HL-60/S4 treated with phorbol 12-myristate 13-acetate at 8.2 ng/mL for 4 days and 3 days (cell line): ENCODE results near the gene UBXN10.

ENCODE experiments used
- in situ Hi-C: fragments of 300-500 bp; cut with MboI; formaldehyde crosslinking; loops from 2 replicates; pipeline ENCODE4 v1.15.0; 2022; ENCODE audit warnings: low sequenced_read_pairs

The UBXN10 gene, protein sequence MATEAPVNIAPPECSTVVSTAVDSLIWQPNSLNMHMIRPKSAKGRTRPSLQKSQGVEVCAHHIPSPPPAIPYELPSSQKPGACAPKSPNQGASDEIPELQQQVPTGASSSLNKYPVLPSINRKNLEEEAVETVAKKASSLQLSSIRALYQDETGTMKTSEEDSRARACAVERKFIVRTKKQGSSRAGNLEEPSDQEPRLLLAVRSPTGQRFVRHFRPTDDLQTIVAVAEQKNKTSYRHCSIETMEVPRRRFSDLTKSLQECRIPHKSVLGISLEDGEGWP

DNA sequence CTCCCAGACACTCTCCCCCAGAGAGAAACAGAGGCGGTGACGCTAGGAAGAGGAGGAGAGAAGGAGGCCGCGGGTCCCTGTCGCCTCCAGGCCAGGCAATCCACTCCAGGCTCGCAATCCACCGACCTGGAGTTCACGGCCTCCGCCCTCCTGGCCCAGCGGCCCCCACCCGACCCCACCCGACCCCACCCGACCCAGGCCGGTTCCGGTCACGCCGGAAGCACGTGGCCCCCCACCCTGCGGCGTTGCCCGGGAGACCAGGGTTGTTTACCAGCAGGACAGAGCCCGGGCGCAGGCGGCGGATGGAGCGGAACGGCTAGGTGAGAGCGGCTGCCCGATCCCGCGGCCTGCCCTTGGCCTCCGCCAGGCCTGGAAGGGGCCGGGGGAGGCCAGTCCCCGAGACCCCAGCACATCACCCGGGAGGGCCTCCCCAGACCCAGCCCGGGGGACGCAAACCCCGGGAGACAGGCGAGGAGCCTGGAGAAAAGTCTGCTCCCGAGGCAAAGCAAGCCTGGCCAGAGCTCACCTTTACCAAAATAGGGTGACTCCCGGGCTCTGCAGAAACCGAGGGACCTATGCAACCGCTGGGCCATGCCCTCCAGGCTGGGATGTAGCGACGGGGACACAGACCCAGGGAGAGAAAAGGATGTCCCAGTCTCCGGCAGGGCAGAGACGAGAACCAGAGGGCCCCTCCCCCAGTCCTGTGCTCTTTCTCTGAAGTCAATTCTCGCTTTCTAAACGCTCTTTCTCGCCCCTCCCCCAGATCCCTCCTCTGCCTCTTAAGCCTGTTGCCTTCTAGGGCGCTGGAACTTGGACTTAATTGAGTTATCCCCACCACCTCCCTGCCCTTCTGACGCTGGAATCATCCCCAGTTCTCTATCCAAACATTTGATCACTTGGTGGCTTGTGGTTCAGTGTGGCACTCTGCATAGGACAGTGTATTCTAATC lies at the start of gene UBXN10, which contains the start of gene PLA2G2C:
TSS of gene UBXN10 (plus strand) at position 263 of the 949 bp plus-strand sequence. CDS start 4,466 bp downstream, outside the sequence.
TSS of gene PLA2G2C (minus strand) at position 685 of the 949 bp plus-strand sequence. CDS start 9,155 bp downstream, outside the sequence.
- in situ Hi-C loops, result no loop called here

DNA sequence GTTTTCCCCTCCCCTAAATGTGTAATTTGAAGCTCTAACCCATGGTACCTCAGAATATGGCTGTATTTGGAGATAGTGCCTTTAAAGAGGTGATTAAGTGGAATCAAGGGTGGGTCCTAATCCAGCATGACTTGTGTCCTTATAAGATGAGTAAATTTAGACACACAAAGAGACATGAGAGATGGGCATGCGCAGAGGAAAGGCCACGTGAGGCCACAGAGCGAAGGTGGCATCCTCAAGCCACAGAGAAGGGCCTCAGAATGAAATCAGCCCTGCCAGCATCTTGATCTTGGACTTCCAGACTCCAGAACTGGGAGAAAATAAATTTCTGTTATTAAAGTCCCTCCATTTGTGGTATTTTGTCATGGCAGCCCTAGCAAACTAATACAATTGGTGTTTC lies 49.6 kb upstream of the UBXN10 start:
- in situ Hi-C loops, result no loop called here

DNA sequence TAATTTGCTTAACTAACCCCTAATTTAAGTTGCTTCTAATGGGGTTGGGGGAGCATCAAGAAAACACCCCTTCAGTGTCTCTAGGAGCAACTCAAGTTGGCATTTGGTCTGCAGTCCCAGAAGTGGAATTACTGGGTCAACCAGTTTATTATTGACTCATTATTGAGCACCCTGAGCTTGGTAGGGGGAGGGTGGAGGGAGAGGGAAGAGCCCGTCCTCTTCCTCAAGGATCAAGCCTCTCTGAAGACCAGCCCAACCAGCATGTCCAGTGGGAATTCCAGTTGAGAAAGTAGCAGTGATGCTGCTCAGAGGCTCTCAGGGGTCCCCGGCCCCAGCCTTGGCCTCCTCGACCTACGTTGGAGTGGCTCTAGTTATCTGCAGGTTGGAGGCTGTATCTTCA lies 48.8 kb upstream of the UBXN10 start:
- in situ Hi-C loops, result no loop called here

DNA sequence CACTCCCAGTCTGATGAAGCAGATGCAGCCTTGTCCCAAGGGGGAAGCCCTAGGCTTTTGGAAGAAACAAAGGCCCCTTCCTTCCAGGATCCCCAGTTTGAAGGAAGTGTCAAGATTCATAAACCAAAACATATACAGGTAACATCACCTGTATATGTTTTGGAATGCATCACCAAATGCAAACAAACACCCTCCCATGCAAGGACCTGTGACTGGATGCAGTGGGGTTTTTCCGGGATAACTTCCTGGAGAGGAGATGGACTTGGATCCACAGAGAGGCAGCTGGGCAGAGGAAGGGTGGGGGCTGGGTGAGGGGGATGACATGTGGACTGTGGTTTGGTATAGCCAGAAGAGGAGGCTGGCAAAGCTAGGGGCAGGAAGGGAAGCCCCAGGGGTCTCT lies 48.3 kb upstream of the UBXN10 start:
- in situ Hi-C loops, result no loop called here

DNA sequence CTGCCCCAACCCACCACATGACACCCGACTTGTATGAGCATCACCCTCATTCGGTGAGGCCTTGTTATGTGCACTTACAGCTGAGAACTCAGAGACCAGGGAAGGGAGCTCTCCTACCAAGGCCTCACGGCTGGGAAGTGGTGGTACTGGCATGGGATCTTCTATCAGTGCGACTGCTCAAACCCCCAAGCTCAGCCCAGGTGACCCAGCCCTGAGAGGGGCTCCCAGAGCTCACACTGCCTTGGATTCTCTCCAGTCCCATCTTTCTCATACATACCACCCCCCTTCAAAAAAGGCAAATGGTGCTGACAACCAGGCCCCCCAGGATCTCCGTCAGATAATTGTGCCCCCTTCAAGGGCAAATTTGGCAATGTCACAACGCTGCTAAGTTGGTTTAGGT lies 47.5 kb upstream of the UBXN10 start:
- in situ Hi-C loops, result no loop called here

DNA sequence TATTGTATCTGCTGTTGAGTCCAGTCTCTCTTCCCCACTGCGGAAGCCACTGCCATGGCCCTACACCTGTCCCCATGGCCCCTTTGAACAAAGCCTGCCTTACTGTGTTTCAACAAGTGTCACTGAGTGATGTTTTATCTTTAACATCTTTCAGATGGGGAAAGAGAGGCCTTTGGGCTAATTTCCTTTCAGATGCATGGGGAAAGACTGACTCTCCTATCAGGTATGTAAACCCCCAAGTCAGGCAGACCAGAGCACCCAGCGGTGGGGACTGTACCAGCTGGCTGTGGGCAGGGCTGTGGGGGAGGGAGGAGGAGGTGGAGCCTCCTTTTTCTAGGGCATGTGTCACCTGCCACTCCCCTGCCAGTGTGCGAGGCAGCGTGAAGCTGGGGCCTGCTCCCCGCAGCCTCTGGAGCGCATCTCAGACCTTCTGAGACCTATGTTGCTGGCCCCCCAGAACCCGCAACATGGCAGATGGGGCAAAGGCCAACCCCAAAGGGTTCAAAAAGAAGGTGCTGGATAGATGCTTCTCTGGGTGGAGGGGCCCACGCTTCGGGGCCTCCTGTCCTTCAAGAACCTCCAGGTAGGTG lies 46.8 kb upstream of the UBXN10 start, which contains the start of gene PLA2G2F:
TSS of gene PLA2G2F (plus strand) at position 363 of the 590 bp plus-strand sequence. CDS start at position 468, 105 bp downstream.
- in situ Hi-C loops, result no loop called here

DNA sequence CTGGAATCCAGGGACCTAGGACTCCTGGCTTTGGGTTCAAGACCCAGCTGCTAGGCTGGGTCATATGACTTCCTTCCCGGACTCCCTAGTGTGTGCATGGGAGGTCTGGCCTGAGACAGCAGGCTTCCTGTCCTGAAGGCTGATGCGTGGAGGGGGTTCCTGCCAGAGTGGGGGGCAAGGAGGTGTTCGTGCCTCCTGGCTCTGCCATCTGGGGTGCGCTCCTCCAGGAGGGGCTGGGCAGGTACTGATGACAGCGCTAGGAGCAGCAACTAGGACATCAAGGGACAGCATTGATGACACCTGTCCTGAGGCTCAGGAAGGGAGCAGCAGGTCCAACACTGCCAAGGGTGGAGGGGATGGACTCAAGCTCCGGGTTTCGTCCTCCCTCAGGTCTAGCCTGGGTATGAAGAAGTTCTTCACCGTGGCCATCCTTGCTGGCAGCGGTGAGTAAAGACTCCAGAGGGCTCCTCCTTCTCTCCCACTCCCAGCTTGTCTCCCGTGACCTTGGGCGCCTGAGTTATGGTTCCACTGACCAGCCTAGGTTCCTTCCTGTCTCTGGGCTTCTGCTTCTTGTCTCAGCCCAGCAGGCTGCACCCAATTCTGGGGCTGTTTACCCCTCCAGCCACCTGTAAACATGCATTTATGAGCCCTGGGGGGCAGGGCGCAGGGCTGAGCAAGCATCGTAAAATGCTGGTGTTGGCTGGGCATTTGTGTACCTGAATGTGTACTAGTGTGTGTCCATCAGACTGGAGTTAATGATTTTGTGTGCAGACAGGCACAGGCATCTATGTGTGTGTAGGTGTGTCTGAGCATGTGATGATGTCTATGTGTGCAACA lies 45.9 kb upstream of the UBXN10 start:
- in situ Hi-C loops, result no loop called here

DNA sequence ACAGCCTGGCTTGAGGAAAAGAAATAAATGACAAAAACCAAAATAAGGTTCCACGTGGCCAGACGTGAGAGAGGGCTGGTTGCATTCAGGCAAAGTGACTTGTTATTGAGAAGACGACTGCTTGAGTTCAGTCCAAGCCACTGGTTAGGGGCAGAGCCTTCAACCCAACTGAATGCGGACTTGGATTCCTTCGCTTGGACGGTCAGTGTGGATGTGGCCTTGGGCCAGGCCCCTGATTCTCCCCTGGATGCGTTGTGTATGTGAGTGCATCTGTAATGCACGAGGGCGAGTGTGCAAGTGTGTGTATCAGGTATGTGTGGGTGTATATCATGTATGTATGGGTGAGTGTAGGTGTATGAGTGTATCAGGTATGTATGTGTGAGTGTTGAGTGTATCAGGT lies 44.9 kb upstream of the UBXN10 start:
- in situ Hi-C loops, result no loop called here

DNA sequence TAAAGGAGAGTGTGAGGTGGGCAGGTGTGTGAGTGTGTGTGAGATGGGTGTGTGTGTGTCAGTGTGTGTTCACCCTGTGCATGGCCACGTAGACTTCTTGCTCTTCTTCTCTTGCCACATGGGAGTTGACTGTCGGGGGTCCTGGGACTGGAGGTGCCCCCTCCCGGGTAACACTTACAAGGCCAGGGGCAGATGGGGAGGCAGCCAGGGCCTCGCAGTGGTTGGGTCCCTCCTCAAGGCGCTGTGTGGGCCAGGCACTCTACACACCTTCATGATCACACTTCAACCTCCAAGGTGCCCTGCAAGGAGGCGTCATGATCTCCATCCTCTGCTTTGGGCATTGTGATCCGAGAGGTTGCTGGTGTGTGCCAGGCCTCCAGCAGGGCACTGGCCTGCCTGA lies 44.4 kb upstream of the UBXN10 start:
- in situ Hi-C loops, result no loop called here

DNA sequence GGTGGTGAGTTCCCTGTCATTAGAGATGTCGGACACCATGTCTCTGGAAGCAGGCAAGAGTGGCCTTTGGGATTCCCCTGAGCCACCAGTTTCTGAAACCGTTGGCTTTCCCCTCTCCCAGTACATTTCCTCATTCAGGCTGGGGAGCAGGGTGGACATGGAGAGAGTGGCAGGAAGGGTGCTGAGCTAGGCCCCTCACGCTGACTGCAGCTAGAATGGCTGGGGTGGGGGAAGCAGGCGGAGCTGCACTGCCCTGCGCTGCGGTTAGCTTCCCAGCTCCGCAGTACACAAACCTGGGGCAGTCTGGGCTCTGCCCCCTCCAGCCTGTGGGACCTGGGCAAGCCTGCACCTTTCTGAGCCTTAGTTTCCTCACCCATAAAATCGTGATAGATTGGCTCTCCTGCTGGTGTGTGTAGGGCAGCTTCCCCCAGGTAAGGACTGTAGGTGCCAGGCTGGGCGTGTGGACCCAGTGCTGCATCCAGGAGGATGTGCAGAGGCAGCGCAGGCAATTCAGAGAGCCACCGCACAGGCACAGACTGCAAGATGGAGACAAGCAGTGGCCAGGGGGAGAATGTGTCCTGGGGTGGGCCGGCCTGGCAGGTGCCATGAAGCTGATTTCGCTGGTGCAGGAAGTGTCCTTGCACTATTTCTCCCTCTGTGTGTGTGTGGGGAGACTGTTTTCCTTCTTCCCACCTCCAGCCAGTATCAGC lies 43.7 kb upstream of the UBXN10 start:
- in situ Hi-C loops, result no loop called here

DNA sequence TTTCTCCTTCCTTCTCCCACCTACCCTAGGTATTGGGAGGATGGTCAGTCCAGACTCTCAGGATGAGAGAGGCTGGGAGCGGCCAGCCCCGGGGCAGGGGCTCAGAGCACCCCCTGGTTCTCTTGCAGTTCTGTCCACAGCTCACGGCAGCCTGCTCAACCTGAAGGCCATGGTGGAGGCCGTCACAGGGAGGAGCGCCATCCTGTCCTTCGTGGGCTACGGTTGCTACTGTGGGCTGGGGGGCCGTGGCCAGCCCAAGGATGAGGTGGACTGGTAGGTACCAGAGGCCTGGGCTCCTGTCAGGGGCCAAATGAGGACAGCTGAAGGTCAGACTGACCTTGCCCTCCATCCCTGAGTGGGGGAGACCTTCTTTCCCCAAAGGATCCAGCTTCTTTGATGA lies 42.6 kb upstream of the UBXN10 start:
- in situ Hi-C loops, result no loop called here

DNA sequence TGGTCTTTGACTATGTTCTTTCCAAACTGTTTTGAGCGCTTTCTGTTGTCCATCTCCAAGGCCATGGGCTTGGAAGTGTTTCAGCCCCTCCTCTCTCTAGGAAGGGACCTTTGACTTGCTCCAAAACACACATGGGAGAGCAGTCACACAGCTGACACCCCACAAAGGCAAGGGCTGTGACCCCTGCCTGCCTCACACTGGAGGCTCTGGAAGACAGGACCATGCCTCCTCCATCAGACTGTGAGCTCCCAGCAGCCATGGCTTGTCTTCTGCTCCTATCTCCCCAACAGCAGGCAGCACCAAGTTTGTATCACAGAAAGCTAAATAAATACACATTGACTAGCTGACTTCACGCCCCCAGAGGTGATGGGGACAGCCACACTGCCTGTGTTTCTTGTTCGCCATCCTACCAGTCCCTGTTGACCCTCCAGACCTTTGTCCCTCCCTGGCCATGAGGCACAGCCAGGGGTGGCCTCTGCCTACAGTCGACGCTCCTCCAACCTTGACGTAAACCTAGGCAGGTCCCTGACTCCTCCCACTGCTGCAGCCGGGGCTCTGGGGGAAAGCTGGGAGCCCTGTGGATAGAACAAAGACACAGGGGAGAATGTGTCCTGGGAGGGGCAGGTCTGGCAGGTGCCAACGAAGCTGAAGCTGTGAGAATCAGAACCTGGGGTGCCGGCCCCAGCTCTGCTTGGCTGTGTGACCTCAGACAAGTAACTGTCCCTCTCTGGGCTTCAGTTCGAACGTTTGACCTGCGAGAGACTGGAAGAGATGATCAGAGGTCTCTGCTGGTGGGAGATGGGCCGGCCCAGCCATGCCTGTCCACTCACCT lies 41.9 kb upstream of the UBXN10 start:
- in situ Hi-C loops, result no loop called here

DNA sequence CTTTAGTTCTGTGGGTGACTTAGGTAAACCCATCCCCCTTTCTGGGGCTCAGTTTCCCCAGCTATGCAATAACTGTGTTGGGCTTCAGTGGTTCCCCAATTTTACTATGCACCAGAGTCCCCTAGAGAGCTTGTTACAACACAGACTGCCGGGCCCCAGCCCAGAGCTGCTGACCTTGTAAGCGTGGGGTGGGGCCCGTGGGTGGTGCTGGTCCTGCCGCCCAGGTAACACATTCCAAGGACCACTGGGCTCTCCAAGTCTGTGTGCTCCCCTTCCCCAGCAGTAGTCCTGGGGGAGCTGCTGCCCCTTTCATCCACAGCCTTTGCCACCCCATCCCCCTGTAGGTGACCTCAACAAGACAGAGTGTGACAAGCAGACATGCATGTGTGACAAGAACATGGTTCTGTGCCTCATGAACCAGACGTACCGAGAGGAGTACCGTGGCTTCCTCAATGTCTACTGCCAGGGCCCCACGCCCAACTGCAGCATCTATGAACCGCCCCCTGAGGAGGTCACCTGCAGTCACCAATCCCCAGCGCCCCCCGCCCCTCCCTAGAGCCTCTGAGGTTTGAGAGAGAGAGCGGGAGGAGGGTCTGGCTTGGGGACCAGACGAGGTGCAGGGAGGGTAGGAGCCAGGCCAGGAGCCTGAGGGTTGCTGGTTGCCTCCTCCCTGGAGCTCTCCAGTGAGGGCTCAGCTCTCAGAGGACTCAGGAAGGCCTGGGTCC lies 37.9 kb upstream of the UBXN10 start:
- in situ Hi-C loops, result no loop called here

DNA sequence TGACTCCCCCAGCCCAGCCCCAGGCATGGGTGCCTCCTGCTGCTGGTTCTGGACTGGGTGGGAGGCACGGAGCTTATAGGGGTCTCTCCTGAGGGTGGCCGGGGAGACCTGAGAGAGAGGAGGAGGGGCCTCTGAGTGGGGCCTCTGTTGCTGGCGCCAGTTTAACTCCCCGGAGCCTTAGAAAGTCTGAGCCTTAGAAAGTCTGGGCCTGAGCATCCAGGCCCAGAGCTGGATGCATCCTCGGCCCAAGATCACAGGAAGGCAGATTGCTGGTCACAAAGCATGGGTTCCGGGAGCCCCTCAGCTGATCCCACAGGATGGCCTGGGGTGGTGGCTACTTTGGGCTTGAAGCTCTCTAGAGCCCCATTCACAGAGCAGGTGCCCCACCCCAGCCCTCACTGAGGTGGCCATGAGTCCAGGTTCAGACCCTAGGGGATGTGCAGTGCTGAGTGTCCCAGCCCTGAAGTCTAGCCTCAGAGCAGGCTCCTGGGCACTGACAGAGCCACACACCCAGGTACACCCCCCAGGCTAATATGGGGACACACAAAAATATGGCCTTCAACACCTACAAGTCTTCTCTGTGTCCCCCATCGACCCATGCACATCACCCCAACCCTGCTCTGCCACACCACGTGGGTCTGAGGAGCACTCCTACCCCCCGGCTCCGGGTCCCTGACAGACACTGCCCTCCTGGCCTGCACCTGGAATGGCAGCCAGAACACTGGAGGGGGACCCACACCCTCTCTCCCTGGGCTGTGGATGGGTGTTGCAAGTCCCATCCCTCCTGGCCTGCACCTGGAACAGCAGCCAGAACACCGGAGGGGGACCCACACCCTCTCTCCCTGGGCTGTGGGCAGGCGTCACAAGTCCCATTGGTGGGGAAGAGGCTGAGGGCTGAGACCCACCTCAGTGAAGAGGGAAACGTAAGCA lies 37.1 kb upstream of the UBXN10 start:
- in situ Hi-C loops, result no loop called here

DNA sequence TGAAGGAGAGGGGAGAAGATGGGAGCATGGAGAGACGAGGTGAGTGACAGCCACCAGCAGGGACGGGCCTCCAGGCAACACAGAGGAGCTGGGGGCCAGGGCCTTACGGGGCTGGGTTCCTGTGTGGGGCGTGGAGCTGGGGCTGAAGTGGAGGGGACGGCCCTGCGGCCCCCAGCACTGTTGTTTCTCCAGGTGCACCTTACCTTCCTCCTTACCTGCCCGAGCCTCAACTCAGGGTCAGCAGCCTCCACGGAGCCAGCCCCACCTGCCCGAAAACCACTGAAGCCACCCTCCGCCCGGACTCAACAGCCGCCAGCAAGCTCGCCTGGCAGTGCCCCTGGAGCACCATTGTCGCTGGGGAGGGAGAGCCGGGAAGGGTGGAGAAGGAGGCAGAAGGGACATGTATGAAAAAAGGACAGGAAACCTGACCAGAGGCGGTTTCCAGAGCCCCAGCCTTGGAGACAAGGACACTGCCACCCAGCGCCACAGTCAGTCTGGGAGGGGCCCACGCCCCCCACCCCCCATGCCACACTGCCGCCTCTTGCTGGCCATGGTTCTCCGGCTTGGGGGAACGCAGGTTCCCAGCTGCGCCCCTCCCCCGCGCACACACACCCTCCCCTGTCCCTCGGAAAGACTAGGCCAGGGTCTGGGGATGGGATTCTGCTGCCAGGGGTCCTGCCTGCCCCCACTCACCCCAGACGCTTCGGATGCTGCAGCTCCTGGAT lies 36.1 kb upstream of the UBXN10 start:
- in situ Hi-C loops, result no loop called here

DNA sequence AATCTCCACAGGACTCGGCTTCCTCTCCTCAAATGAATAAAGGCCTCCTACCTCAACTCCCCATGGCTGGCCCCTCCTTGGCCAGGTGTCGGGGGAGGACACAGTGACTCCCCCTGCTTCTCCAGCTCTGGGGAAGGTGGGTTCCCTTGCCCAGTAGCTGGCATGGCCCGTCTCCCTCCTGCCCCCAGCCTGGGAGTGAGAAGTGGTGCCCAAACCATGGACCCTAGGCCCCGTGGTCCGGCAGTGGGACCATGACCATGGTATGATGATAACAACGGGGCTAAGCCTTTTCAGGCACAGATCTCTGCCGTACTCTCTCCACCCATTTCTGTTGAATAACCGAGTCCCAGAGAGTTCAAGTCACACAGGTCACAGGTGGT lies 35.6 kb upstream of the UBXN10 start:
- in situ Hi-C loops, result no loop called here

DNA sequence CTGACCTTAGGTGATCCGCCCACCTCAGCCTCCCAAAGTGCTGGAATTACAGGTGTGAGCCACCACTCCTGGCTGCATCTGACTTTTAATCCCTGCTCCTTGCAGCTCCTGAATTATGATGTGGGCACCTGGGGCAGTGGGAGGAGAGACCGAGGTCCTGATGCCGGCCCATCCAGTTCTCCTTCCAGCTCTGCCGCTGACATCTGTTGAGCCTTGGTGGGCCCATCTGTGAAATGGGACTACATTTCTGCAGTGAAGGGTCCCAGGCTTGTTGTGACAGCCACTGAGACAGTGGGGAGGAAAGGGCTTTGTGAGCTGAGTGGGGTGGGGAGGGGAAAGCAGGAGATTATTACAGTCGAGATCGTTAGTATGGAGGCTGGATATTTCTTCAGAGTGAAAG lies 34.9 kb upstream of the UBXN10 start:
- in situ Hi-C loops, result no loop called here
